Psoas muscle (tissue), 8 donors: ENCODE results near the gene UBD. TPM values are rescaled to one million over a fixed set of nuclear protein-coding genes. Genes with fewer than 3 reads are reported as not detected.

ENCODE experiments used
- ATAC-seq, 4 donors: fragments of 200-7000 bp; cut with Tn5 transposase; one replicate each; pipeline ENCODE4 v1.9.1; 2020; ENCODE audit warnings: moderate library complexity in 3 of 4, mild to moderate bottlenecking in 2 of 4
- DNase-seq, 2 donors: peaks; one replicate each; pipeline ENCODE4 v3.0.0-alpha.2; 2020
- H3K27ac ChIP-seq: fragments of 200-600 bp; one replicate; pipeline ENCODE4 v1.8.0; 2022
- H3K27me3 ChIP-seq, 3 donors: fragments of 200-600 bp in 1 of 3; one replicate each; pipeline versions ENCODE4 v1.6.1 to v1.8.0; 2013 to 2022; ENCODE audit warnings: low read length in 2 of 3, mild to moderate bottlenecking in 2 of 3, moderate library complexity in 1 of 3; ENCODE audit not compliant: insufficient read depth in 3 of 3
- H3K36me3 ChIP-seq, 2 donors: fragments of 200-600 bp in 1 of 2; one replicate each; pipeline versions ENCODE4 v1.6.1 to v1.8.0; 2013 to 2022; ENCODE audit warnings: low read depth in 1 of 2, mild to moderate bottlenecking in 1 of 2, moderate library complexity in 1 of 2; ENCODE audit not compliant: insufficient read depth in 1 of 2
- H3K4me1 ChIP-seq: fragments of 200-600 bp; one replicate; pipeline ENCODE4 v1.8.0; 2022
- H3K4me3 ChIP-seq: fragments of 200-600 bp; one replicate; pipeline ENCODE4 v1.8.0; 2022; ENCODE audit warnings: mild to moderate bottlenecking
- H3K9me3 ChIP-seq: fragments of 200-600 bp; one replicate; pipeline ENCODE4 v1.8.0; 2022
- WGBS, 3 donors: extraction: QIAGEN DNeasy Blood & Tissue Kit; methylation state at CpG; one replicate each; pipeline versions ENCODE4 v1.1.6 to v1.1.7; 2013; 5-methylcytosine and 5-hydroxymethylcytosine counted together
- intact Hi-C, 2 donors: fragments of 100-400 bp; cut with DNase I; formaldehyde crosslinking; loops; one replicate each; pipeline versions ENCODE4 v1.11.0 to v1.14.2; 2022
- polyA plus RNA-seq, 3 donors: library from polyadenylated mRNA; stranded (reverse); fragments of 200-250 nt; gene quantifications; one replicate each; pipeline ENCODE4 v1.2.3, GENCODE V29; 2013
- total RNA-seq, 4 donors: library from RNA; stranded (reverse); fragmentation: NEBNext Ultra II Directional in 2 of 4; extraction: Animal tissue kit (Norgen Biotek cat#: 25700) in 2 of 4; gene quantifications; one replicate each; pipeline versions ENCODE4 v1.2.1 to v1.2.4, GENCODE V29; 2021 to 2023
- TF ChIP-seq, protein P1 (sequence below): fragments of 200-600 bp; IDR thresholded peaks from one replicate; pipeline ENCODE4 v1.8.0; 2022; ENCODE audit warnings: antibody characterized with exemption
- donor health status: healthy with polysubstance abuse.
- donor health status: DM: no; HTN: no; CAD: no; lungs with moderate emphysema.
- donor health status: Bipolar disorder and iron deficiency.
- donor health status: healthy.
- donor health status: DM: yes; HTN: yes; CAD: no.
- donor health status: DM: no; HTN: no; CAD: no.
- donor health status: DM: no; HTN: no; CAD: no.
- donor health status: DM: yes; HTN: yes; CAD: no.

Gene UBD
- total and polyA plus RNA-seq, 7 donors = 0.23 to 0.30 (median 0.25) TPM; not detected in 3

DNA sequence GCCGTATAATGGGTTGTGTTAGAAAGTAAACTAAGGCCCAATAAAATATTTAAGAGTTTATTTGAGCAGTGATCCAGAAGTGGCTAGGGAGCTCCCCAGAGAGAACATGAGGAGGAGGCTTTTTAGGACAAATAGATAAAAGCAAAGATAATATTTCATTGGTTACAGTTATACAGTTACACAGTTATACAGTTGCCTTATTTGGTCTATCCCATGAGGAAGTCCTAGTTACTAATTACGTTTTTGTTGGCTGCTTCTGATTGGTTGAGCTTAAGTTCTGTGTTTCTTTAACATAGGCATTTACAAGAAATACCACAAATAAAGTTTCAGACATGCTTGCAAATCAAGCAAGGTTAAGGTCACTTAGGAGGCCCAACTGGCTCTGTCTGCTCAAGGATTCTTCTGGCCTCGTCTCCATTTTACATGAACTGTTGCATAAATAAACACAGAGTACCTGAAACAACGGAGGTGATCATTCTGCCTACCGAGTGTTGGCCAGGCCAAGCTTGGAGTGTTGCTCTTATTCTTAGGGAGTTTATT is 7.0 kb downstream of the UBD start:
- intact Hi-C loops = no loop called here
- DNase-seq = no peak
- WGBS, 3 donors = 27 to 35% (median 29%) methylated on average over 5 of the region's 5 CpGs
- Histone ChIP-seq H3K27ac (no peak overlapping the region), H3K4me3 (no peak overlapping the region), H3K27me3 (peaks cover 3 to 58% (median 14%) of the 10 kb centered on the region in 3 donors), H3K9me3 (no peaks in the 10 kb centered on the region), H3K36me3 (no peaks in the 10 kb centered on the region), H3K4me1 (peaks cover 15% of the 10 kb centered on the region)
- TF ChIP-seq, protein P1, sequence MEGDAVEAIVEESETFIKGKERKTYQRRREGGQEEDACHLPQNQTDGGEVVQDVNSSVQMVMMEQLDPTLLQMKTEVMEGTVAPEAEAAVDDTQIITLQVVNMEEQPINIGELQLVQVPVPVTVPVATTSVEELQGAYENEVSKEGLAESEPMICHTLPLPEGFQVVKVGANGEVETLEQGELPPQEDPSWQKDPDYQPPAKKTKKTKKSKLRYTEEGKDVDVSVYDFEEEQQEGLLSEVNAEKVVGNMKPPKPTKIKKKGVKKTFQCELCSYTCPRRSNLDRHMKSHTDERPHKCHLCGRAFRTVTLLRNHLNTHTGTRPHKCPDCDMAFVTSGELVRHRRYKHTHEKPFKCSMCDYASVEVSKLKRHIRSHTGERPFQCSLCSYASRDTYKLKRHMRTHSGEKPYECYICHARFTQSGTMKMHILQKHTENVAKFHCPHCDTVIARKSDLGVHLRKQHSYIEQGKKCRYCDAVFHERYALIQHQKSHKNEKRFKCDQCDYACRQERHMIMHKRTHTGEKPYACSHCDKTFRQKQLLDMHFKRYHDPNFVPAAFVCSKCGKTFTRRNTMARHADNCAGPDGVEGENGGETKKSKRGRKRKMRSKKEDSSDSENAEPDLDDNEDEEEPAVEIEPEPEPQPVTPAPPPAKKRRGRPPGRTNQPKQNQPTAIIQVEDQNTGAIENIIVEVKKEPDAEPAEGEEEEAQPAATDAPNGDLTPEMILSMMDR = no peak
- ATAC-seq = peak in 2 of 4 donors; percentile 62 to 83

DNA sequence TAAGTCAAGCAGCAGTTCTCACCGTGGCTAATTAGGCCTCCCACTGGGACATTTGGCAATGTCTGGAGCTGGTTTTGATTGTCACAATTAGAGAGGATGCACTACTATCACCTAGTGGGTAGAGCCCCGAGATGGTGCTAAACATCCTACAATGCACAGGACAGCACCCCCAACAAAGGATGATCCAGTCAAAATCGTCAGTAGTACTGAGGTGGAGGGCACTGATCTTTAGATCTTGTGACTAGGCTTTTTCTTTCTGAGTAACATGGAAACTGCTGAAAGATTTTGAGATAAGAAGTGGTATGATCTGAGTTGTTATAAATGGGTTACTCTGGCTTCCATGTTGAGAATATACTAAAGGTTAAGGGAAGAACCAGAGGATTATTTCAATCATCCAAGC is 12.0 kb downstream of the UBD start:
- peaks cover 0 to 18% (median 0%) of the 10 kb centered on the region in 3 donors for H3K27me3 ChIP-seq
- intact Hi-C loops = no loop called here
- no peak overlapping the region for H3K4me3 ChIP-seq
- ATAC-seq = no peak
- H3K9me3 ChIP-seq = no peaks in the 10 kb centered on the region
- no peak for DNase-seq
- WGBS, 3 donors = 24 to 29% (median 24%) methylated on average over 3 of the region's 3 CpGs
- H3K36me3 ChIP-seq = no peaks in the 10 kb centered on the region
- H3K4me1 ChIP-seq = peaks cover 2% of the 10 kb centered on the region
- H3K27ac ChIP-seq = no peak overlapping the region
- TF ChIP-seq, protein P1 = no peak

DNA sequence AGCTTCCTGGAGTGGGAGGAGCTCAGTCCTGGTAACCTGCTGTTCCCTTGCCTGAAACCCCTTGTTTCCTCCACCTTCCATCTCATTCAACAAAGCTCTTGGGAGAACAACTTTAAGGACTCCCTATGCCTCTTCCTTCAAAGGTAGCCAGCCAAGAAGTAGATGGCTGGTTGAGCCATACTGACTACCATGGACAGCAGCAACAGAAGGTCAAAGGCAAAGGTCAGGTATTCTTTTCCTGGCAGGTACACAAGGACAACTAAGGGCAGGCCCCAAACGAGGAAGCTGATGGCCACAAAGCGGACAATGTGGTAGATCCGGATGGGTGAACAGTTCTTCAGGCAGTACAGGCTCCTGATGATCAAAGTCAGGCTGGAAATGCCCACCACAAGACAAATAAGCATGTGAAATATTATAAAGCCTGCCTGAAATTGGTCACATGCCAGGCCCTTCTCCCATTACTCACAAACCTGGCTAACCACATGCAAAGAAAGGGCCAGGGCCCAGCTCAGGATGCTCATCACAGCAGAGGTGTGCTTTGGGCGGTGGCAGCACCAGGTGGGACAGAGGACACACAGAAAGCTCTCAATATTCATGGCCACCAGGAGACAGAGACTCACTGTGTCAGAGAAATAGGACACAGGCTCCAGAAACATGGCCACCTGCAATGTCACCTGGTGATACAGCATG is 21.7 kb downstream of the UBD start:
- Histone ChIP-seq H3K36me3 (no peaks in the 10 kb centered on the region), H3K4me3 (no peak overlapping the region), H3K27me3 (peaks cover 0 to 2% (median 0%) of the 10 kb centered on the region in 3 donors), H3K27ac (no peak overlapping the region), H3K9me3 (no peaks in the 10 kb centered on the region), H3K4me1 (no peaks in the 10 kb centered on the region)
- ATAC-seq (no peak), DNase-seq (no peak)
- WGBS, 3 donors = 69 to 75% (median 72%) methylated on average over 4 of the region's 4 CpGs
- TF ChIP-seq, protein P1 = no peak
- intact Hi-C loops = no loop called here

DNA sequence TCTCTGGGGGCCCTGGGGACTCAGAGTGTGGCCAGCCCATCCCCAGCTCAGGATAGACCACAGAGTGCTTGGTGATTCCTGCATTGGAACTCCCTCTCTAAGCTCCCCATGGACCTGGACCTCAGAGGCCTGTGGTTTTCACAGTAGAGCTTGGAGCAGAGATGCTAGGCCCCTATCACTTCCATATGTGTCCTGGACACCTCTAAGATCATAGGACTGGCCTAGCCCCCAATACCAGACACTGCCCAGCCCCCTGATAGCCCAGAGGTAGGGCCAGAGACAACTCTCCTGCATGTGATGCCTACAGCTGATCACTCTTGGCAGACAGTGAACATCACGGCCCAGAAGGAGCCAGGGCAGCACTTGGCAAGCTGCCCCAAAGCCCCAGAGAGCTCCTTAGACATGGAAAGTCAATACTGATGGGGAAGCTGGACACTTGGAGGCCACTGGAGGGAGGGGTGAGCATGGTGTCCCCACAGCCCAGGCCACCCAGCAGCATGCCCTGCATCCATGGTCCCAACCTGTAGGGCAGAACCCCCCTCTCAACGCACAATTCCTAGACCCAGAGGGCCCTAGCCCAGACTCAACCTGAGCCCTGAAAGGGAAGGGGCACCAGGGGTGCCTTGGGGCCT is 27.1 kb downstream of the UBD start:
- ATAC-seq (no peak), DNase-seq (no peak)
- H3K9me3 ChIP-seq = no peaks in the 10 kb centered on the region
- H3K4me3 ChIP-seq = no peak overlapping the region
- H3K27ac ChIP-seq = no peak overlapping the region
- H3K4me1 ChIP-seq = no peaks in the 10 kb centered on the region
- no peaks in the 10 kb centered on the region for H3K27me3 ChIP-seq
- TF ChIP-seq, protein P1 = no peak
- intact Hi-C loops = no loop called here
- H3K36me3 ChIP-seq = no peaks in the 10 kb centered on the region
- 21 to 64% (median 33%) methylated on average over 2 of the region's 2 CpGs for WGBS, 3 donors
